Hindlimb muscle (tissue), 1 donor: ENCODE measurements around the gene OR1F1. TPM values are rescaled to one million over a fixed set of nuclear protein-coding genes. Genes with fewer than 3 reads are reported as not detected.
"Not testable (repeated sequence)": the region's sequence is repeated elsewhere in the genome, so short reads cannot be mapped to it uniquely, and the experiment has no call there.

ENCODE experiments used
- DNase-seq: peaks from one replicate; pipeline ENCODE4 v3.0.0-alpha.2; 2013
- polyA plus RNA-seq: library from polyadenylated mRNA; unstranded; fragments of 120-200 nt; gene quantifications from one replicate; pipeline ENCODE4 v1.2.1, GENCODE V29; 2013; ENCODE audit not compliant: insufficient read length

OR1F1 gene
- polyA plus RNA-seq, 1 donor, result not detected

DNA sequence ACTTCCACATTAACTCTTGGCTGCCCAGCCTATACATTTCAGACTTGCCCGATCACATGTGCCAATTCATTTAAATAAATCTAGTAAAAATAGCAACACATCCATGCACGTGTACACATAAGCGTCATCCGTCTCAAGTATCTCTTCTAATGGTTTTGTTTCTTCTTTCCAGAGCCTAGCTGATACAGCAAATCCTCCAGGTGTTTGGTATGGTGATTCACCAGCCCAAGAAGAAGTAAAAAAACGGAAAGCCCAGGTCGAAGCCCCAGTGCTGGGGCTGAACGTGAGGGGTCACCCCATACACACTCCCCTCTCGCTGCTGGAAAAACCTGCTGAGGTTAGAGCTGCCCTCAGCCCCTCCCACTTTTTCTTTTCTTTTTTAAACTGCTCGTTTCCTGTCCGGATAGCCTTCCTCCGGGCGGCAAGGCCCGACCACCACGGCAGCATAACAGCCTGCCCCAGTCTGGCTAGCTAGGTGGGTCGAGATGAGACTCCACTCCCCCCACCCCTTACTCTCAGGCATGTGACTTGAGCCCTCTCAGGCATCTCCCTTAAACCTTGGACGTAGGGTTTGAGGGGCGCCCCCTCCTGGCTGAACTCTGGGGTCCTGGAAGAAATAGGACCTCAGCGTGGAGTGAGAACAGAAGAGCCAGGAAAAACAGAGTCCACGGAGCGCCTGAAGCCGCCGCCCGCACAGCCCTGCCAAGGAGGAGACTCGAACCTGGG lies 13.9 kb upstream of the OR1F1 start:
- no peak for DNase-seq

DNA sequence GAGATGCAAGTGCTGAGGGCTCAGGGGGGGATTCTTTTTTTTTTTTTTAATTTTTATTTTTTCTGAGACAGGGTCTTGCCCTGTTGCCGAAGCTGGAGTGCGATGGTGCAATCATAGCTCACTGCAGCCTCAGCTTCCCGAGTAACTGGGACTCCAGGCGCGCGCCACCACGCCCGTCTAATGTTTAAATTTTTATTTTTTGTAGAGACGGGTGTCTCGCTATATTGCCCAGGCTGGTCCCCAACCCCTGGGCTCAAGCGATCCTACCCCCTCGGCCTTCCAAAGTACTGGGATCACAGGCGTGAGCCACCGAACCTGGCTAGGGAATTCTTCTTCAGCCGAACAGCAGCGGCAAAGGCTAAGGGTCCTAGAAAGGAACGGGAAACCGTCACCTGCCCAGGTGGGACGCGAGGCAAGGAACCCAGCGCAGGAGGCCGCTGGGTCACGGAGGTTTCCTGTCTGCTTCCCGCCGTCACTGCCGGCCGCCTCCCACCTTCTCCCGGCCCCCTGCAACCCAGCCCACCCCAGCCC lies 13.3 kb upstream of the OR1F1 start:
- DNase-seq, result no peak

DNA sequence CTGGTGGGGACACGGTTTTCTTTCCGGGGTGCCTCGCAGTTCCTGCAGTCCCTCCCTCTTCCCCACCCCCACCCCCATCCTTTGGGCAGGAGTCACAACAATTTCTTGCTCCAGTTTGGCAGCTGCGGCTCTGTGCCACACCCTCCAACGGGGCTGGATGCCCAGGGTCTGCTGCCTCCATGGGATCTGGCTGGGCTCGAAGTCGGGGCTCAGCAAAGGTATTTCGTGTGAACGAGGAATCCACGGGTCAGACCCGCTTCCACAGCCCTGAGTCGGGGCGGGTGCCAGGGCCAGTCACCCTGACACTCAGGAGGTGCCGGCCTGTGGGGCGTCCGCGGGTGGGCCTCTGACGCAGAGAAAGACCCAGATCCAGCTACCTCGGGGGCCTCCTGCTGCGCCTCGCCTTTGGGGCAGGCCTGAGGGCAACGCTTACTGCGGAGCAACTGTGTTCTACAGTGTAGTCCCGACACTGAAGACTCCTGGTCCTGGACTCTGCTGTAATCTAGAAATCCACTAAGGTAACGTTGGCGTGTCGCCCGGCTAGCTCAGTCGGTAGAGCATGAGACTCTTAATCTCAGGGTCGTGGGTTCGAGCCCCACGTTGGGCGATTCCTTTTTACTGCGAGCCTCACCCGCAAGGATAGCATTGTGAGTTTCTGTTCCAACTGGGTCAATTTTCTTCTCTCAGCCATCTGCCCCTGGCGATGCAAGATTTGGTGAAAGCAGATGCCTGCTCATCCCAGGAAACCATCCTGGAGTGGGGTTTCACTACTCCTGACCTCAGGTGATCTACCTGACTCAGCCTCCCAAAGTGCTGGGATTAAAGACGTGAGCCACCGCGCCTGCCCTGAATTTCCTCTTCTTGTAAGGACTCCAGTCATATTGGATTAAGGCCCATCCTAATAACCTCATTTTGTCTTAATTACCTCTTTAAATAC lies 12.6 kb upstream of the OR1F1 start:
- no peak for DNase-seq

DNA sequence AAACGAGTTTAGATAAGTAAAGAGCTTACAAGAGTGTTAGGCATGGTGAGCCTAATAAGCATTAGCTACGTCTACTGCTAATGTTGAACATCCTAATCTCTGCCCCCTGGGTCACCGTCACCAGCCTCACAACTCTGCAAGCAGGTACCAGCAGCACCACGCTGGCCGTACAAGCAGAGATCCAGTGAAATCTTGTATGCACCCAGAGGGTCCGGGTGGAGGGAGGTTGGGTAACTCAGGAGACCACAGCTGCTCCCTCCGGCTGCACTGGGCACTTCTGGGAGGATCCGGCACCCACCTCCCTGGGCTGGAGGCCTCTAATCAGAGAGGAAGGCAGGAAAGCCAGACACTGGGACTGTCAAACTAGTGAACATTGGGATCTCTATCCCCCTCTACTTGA lies 8.4 kb upstream of the OR1F1 start:
- DNase-seq, result no peak

DNA sequence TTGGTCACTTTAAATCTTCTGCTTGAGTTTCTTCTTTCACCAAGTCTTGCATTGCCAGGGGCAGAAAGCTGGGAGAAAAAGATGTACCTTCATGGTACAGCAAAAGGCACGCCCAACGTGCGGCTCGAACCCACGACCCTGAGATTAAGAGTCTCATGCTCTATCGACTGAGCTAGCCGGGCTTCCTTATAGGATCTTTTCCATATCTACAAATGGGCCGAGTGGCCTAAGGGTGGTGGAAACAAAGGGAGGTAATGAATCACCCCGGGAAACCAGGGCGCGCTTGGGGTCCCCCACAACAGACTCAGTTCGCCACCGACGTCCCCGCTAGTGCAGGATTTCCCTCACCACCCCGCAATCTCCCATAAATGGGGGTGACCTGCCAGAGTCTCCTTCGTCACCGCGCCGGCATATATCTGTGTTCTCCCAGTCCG lies 7.5 kb upstream of the OR1F1 start:
- DNase-seq, result no peak

DNA sequence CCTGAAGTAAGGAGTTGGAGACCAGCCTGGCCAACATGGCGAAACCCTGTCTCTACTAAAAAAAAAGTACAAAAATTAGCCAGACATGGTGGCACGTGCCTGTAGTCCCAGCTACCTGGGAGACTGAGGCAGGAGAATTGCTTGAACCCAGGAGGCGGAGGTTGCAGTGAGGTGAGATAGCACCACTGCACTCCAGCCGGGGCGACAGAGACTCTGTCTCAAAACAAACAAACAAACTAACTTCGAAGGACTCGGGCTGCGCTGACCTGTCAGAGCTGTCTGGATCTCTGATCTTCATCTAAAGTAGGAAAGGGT lies 5.8 kb upstream of the OR1F1 start:
- not testable (repeated sequence) for DNase-seq

DNA sequence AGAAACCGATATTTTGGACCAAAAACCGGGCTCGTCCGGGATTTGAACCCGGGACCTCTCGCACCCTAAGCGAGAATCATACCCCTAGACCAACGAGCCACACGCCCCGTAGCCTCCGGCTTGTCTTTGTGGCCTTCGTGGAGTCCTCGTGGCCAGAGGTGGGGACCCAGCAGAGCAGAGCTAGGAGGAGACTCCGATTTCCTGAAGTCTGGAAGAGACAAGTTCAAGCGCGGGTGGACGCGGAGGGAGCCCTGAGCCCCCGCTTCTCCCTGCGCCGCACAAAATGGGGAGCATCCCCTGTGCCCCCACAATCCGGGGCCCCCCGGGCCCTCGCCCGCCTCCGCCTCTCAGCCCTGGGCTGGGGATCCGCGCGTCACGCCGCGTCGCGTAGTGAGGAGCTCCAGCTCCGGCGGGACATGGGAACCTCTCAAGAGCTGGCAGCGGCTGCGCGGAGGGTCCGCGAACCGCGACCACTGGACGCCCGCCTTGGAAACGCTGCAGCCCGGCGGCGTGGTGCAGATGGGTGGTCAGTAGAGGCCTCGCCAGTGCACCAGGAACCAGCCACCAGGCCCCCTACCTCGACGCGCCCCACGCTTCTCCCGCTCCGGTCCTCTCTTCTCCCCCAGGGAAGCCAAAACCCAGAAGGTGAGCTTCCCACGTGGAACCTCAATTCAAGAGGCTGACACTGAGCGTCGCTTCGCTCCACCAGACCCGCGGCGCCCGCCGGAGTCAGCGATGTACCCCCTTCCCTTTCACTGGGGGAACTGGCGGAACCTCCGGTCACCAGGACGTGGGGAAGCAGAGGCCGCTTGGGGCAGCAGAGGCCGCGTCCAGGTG lies 5.2 kb upstream of the OR1F1 start:
- no peak for DNase-seq

DNA sequence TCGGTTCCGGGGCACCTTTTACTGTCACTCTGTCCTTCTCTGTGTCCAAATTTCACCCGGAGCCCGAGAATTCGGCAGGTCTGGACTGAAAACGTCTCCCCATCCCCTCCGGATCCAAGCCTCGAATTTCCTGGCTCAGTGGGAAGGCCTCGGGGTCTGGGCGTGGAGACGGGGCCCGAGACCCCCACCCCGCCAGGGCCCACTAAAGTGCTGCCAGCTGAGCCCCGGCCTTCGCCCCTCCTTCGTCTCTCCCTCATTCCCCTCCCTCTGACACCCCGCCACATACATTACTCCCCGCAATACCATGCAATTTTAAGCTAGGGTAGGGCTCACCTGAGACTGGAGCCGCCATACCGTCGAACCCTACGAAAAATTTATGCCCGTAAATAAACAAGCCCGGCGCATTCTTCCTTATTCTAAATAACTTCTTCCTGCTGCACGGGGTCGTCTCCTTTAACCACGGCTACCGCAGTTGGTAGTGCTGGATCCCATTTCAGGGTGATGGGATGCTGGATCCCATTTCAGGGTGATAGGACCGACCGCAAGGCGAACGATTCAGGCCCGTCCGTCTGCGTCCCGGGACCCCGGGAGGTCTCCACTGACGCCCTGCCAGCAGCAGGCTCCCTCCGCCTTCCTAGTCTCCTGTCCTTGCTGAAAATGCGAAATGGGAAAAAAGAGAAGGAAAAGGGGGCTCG lies 4.4 kb upstream of the OR1F1 start:
- no peak for DNase-seq

DNA sequence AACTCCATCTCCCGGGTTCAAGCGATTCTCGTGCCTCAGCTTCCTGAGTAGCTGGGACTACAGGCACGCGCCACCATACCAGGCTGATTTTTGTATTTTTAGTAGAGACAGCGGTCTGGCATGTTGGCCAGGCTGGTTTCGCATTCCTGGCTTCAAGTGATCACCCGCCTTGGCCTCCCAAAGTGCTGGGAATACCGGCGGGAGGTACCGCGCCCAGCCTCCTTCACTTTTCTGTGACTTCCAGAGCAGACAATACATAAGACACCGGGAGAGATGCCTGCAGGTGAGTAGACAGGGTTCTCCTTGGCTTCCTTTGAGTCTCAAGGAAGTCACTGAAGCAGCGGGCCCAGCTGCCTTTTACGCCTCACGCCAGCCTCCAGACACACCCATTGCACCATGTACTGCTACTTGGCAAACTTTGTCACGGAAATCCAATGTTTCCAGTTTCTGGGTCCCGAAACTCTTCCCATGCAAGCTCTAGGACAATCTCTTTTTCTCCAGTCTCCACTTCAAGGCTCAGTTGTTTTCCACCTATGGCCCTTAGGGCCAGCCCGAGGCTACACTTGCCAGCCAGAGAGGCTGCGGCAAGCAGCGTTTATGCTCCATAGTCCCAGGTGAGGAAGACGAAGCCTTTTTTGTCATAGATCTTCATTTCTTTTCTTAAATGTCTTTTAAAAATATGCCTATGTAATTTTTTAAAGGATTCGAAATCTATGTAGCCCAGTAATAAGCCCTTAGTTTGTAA lies 886 bp upstream of the OR1F1 start:
- DNase-seq, result no peak

DNA sequence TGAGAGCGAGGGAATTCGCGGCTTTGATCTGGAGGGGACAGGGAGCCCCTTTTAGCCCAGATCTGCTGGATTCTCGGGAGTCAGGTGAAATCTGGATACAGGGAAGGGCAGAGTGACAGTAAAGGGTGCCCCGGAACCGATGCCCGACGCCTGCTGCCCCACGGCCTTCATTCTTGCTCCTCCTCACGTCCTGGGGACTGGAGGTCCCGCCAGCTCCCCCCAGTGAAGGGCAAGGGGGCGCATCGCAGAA lies 596 bp downstream of the OR1F1 start:
- DNase-seq, result no peak

DNA sequence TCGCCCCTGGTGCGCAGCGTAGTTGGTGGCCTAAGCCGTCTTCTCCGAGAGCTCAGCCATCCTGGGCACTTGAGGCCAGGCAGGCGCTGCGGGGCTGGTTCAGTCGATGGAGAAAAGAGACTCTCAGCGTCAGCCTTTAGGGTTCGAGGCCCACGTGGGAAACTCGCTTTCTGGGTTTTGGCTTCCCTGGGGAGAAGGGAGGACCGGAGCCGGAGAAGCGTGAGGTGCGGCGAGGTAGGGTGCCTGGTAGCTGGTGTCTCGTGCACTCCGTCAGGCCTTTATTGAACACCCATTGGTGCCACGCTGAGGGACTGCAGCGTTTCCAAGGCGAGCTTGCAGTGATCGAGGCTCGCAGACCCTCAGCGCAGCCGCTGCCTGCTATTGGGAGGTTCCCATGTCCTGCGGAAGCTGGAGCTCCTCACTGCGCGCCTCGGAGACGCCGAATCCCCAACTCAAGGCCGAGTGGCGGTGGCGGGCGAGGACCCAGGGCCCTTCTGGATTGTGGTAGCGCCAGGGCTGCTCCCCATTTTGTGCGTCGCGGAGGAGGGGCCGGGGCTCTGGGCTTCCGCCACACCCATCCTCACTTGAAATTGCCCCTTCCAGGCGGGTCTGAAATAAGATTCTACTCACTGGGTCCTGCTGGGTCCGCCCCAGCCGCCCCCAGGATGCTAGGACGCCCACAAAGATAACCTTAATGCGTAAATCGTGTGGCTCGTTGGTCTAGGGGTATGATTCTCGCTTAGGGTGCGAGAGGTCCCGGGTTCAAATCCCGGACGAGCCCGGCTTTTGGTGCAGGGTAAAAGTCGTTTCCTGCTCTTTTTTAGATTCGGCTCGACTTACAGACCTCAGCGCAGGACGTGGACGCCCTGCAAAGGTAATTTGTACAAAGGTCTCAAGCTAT lies 1.2 kb downstream of the OR1F1 start:
- DNase-seq, result no peak

DNA sequence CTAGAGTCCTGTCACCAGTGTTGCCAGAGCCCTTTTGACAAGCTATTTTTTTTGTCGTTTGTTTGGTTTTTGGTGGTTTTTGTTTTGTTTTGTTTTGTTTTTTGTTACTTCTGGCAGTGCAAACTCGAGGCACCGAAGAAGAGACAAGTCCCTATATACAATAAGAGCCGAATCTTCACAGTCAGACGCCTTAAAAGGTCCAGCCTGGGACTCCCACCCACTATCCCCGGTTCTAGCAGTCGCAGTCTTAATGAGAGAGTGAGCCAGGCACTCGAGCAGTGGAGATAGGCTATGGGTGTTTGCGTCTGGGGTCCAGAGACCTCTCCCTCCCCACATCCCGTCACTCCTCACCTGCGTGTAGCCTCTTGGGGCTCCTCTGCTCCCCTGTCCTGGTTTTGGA lies 1.9 kb downstream of the OR1F1 start:
- DNase-seq, result no peak

DNA sequence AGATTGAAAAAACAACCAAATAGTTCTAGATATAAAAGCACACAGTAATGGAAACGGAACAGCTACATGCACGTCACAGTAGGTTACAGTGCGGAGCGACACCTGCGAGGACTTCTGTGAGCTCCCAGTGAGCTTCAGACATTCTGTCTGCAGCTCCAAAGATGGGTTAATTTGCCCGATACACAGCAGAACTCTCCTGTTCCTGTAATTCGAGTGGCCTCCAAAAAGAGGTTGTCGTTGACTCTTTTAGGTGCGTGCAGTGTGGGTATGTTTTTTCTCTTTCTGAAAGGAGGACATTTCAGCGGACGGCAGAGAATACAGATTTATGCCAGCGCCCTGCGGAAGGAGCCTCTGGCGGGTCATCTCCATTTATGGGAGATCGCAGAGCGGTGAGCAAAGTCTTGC lies 2.9 kb downstream of the OR1F1 start:
- DNase-seq, result no peak

DNA sequence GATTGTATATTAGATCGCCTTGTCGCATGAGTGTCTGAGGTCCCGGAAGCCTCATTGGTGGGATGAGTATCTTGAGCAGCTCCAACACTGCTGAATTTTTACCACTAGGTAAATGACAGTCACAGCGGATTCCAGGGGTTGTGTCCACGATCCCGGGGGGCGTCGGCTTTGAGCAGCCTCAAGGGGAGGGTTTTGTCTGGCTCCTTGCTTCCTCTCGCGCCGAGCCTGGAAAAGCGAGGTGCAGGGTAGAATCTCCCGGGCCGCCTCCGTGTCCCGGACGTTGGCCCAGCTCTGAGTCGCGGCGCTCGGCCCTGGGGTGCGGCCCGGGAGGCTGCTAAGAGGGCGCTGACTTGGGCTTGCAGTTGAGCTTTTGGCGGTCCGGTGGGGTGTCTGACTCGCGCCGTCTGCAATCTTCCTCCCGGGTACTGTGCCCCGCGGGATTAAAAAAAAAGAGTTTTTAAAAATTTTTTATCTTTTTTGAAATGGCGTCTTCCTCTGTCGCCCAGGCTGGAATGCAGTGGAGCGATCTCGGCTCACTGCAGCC lies 4.5 kb downstream of the OR1F1 start:
- no peak for DNase-seq

DNA sequence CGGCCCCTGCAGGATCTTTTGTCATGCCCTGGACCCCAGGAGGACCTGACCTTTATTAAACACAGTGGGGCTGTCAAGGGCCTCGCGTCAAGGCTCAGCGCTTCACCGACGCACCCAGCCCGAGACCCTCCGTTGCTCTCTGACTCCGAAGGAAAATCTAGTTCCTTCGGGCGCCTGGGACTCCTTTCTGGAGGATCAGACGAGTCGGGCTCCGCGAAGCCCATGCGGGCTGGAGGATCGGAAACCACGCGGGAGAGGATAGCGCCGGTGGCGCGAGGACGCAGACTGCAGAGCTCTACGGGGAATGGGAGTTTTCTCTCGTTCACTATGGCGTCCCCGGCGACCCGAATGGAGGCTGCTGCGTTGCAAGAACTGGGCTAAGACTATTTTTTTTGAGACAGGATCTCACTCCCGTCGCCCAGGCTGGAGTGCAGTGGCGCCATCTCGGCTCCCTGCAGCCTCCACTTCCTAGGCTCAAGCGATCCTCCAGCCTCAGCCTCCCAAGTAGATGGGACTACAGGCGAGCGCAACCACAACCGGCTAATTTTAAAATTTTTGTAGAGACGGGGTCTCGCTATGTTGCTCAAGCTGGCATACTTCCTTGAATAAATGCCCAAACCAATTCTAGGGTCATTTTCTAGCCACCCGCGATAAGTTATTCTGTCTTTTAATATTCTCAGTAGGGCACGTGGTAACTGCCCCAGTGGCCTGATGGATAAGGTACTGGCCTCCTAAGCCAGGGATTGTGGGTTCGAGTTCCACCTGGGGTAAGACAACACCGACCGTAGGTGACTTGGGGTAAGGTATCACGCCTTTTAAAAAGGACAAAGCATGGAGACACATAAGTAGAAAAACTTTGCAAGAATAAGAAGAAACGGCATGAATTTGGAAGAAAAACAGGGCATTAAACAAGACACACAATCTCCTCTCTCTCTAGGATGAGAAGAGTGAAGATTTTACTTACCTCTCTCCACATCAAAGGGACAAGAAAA lies 5.5 kb downstream of the OR1F1 start:
- DNase-seq, result no peak

DNA sequence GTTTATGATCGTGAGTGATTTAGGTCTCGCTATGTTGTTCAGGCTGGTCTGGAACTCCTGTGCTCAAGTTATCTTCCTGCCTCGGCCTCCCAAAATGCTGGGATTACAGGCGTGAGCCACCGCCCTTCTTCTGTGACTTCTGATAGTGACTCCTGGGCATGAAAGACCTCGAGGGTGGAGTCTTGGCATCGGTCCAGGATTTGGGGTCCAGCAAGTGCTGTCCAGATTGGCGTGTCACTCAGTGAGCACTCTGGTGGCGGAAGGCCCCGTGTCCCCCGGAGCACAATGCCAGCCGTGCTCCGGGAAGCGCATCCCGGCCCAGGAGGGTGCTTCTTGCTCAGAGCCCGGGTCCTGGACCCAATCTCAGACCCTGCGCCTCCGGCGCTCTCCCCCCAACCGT lies 6.8 kb downstream of the OR1F1 start:
- no peak for DNase-seq

DNA sequence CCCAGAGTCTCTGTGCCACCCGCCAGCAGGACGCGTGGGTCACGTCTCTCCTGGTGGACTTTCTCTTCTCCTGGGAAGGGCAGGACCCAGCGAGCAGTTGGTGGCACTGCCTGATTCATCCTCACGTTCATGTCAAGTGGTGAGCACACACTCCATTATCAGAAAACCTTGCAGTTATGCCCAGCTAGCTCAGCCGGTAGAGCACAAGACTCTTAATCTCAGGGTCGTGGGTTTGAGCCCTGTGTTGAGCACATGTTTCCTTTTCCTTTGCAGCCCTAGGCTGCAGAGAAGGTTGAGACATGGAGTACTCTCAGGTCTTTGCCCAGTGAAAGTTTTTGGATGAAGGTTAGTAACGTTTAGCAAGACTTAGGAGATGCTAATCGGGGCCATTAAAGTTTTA lies 8.0 kb downstream of the OR1F1 start:
- DNase-seq, result no peak

DNA sequence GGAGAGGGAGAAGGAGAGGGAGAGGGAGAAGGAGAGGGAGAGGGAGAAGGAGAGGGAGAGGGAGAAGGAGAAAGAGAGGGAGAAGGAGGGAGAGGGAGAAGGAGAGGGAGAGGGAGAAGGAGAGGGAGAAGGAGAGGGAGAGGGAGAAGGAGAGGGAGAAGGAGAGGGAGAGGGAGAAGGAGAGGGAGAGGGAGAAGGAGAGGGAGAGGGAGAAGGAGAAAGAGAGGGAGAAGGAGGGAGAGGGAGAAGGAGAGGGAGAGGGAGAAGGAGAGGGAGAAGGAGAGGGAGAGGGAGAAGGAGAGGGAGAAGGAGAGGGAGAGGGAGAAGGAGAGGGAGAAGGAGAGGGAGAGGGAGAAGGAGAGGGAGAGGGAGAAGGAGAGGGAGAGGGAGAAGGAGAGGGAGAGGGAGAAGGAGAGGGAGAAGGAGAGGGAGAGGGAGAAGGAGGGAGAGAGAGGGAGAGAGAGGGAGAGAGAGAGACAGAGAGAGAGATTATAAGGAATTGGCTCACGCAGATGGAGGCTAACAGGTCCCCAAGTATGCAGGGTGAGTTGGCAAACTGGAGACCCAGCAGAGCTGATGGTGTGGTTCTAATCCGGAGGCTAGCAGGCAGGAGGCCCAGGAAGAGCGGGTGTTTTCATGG lies 9.8 kb downstream of the OR1F1 start:
- DNase-seq, result not testable (repeated sequence)
